Smooth muscle cell (in vitro differentiated cells): Measurements from ENCODE around the gene METTL2A. TPM values are rescaled to one million over a fixed set of nuclear protein-coding genes. Genes with fewer than 3 reads are reported as not detected.
"Not testable (repeated sequence)": the region's sequence is repeated elsewhere in the genome, so short reads cannot be mapped to it uniquely, and the experiment has no call there.

ENCODE experiments used
- DNase-seq: peaks from one replicate; lab custom pipeline; 2025; ENCODE audit not compliant: unreplicated experiment; lab: John Stamatoyannopoulos, UW
- H2AFZ ChIP-seq: fragments of 200-600 bp; sonication (generic); 2 replicates; pipeline ENCODE4 v1.6.0; 2016; ENCODE audit warnings: antibody characterized with exemption, low read depth, mild to moderate bottlenecking
- H3F3A ChIP-seq: fragments of 200-600 bp; sonication (generic); 2 replicates; pipeline ENCODE4 v1.6.0; 2017; ENCODE audit warnings: antibody characterized with exemption, low read depth
- H3K27ac ChIP-seq: fragments of 200-600 bp; sonication (generic); 2 replicates; pipeline ENCODE4 v1.5.1; 2016; ENCODE audit warnings: low read depth, mild to moderate bottlenecking
- H3K27me3 ChIP-seq: fragments of 200-600 bp; sonication (generic); 2 replicates; pipeline ENCODE4 v1.6.1; 2016; ENCODE audit warnings: low read depth, mild to moderate bottlenecking
- H3K36me3 ChIP-seq: fragments of 200-600 bp; sonication (generic); 2 replicates; pipeline ENCODE4 v1.5.1; 2016; ENCODE audit warnings: low read depth
- H3K4me1 ChIP-seq: fragments of 200-600 bp; sonication (generic); 2 replicates; pipeline ENCODE4 v1.5.1; 2016; ENCODE audit warnings: low read depth
- H3K4me2 ChIP-seq: fragments of 200-600 bp; sonication (generic); 2 replicates; pipeline ENCODE4 v1.6.0; 2016; ENCODE audit warnings: mild to moderate bottlenecking
- H3K4me3 ChIP-seq: fragments of 200-600 bp; sonication (generic); 2 replicates; pipeline ENCODE4 v1.5.1; 2016; ENCODE audit warnings: mild to moderate bottlenecking
- H3K79me2 ChIP-seq: fragments of 200-600 bp; sonication (generic); 2 replicates; pipeline ENCODE4 v1.6.0; 2016; ENCODE audit warnings: low read depth, mild to moderate bottlenecking
- H3K9ac ChIP-seq: fragments of 200-600 bp; sonication (generic); 2 replicates; pipeline ENCODE4 v1.6.0; 2016; ENCODE audit warnings: low read depth
- H3K9me3 ChIP-seq: fragments of 200-600 bp; sonication (generic); replicated peaks from 2 replicates; pipeline ENCODE4 v1.5.1; 2016; ENCODE audit warnings: low read depth
- H4K20me1 ChIP-seq: fragments of 200-600 bp; sonication (generic); 2 replicates; pipeline ENCODE4 v1.6.0; 2016; ENCODE audit warnings: low read depth
- WGBS: methylation state at CpG from one replicate; pipeline ENCODE4 v1.1.7; 2016; ENCODE audit warnings: low lambda C conversion rate; 5-methylcytosine and 5-hydroxymethylcytosine counted together
- polyA plus RNA-seq: library from polyadenylated mRNA; unstranded; fragments of >200 nt; fragmentation: Nextera tagmentation; extraction: Ambion mirVana; gene quantifications from 2 replicates; pipeline ENCODE4 v1.2.1, GENCODE V29; 2016
- total RNA-seq: library from RNA; depleted of rRNA; stranded (reverse); fragments of >200 nt; gene quantifications from 2 replicates; pipeline ENCODE4 v1.2.3, GENCODE V29; 2014
- TF ChIP-seq, protein P1 (sequence below): fragments of 200-600 bp; sonication (generic); IDR thresholded peaks from 2 replicates; pipeline ENCODE4 v1.5.1; 2017; ENCODE audit warnings: borderline replicate concordance, mild to moderate bottlenecking, antibody characterized with exemption; ENCODE audit not compliant: insufficient read depth, poor library complexity, severe bottlenecking

The METTL2A gene
- total and polyA plus RNA-seq, 2 experiments from 2014 or later: 13.6 to 13.7 TPM

DNA sequence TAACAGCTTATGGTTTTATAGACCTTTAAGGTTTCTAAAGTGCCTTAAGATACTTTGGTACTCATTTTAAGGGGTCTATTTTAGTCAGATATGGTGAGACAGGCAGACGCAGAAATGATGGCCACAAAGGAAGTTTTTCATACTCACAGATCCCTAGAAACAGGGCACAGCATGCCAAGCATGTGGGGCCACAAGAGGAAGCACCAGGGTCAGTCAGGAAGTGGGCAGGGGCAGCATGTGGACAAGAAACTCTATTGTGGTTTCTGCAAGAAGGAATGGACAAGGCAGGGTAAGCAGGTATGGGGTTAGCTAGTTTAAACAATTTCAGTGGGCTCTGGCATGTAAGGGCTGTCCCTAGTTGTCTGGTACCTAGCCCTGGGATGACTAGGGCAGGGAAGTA is 34.8 kb upstream of the METTL2A start:
- H4K20me1 ChIP-seq: no peaks in the 10 kb centered on the region
- H3K4me1 ChIP-seq: no peaks in the 10 kb centered on the region
- H3F3A ChIP-seq: no peaks in the 10 kb centered on the region
- no peaks in the 10 kb centered on the region for H3K36me3 ChIP-seq
- no peaks in the 10 kb centered on the region for H3K79me2 ChIP-seq
- H3K27ac ChIP-seq: no peak overlapping the region
- no peak overlapping the region for H2AFZ ChIP-seq
- H3K4me3 ChIP-seq: no peak overlapping the region
- DNase-seq: no peak
- TF ChIP-seq, protein P1, sequence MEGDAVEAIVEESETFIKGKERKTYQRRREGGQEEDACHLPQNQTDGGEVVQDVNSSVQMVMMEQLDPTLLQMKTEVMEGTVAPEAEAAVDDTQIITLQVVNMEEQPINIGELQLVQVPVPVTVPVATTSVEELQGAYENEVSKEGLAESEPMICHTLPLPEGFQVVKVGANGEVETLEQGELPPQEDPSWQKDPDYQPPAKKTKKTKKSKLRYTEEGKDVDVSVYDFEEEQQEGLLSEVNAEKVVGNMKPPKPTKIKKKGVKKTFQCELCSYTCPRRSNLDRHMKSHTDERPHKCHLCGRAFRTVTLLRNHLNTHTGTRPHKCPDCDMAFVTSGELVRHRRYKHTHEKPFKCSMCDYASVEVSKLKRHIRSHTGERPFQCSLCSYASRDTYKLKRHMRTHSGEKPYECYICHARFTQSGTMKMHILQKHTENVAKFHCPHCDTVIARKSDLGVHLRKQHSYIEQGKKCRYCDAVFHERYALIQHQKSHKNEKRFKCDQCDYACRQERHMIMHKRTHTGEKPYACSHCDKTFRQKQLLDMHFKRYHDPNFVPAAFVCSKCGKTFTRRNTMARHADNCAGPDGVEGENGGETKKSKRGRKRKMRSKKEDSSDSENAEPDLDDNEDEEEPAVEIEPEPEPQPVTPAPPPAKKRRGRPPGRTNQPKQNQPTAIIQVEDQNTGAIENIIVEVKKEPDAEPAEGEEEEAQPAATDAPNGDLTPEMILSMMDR: no peak
- peaks cover 7% of the 10 kb centered on the region for H3K27me3 ChIP-seq
- H3K4me2 ChIP-seq: no peak overlapping the region
- 90% methylated on average over 1 of the region's 1 CpG for WGBS
- H3K9me3 ChIP-seq: no peaks in the 10 kb centered on the region
- no peak overlapping the region for H3K9ac ChIP-seq

DNA sequence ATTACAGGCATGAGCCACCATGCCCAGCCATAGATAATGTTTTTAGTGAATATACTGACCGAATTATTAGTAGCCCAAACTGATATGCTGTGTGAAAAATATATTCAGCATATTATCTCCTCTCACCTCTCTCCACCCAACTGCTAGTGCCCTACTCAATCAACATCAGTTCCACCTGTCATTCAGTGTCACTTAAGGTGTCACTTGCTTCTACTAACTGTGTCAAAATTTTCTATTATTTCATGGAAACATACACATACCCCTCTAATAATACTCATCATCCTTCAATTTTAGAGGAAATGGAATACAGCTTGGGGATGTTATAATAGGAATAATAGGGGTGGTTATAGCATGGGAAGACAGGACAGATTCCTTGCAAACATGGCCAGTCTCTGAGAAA is 30.8 kb upstream of the METTL2A start:
- Histone ChIP-seq H3K4me3 (no peak overlapping the region), H2AFZ (no peak overlapping the region), H3K27ac (no peak overlapping the region), H3K4me2 (no peak overlapping the region), H3K9me3 (no peaks in the 10 kb centered on the region), H3F3A (no peaks in the 10 kb centered on the region), H3K9ac (no peak overlapping the region), H3K36me3 (no peaks in the 10 kb centered on the region), H4K20me1 (no peaks in the 10 kb centered on the region), H3K4me1 (no peaks in the 10 kb centered on the region), H3K27me3 (peaks cover 22% of the 10 kb centered on the region), H3K79me2 (no peaks in the 10 kb centered on the region)
- 75% methylated on average over 1 of the region's 1 CpG for WGBS
- DNase-seq: no peak
- TF ChIP-seq, protein P1: no peak

DNA sequence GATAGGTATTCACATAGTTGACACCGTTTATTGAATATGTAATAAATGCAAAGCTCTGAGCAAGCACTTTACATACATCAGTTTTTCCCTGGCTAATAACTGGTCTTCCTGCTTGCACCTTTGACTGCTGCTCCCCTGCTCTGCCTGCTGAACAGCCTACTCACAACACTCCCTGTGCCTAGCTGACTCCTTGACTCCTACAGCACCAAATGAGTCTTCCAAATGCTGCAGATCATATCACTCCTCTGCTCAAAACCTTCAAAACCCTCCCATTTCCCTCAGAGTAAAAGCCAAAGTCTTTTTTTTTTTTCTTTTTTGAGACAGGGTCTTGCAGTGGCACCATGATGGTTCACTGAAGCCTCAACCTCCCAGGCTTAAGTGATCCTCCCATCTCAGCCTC is 24.8 kb upstream of the METTL2A start:
- Histone ChIP-seq H3K36me3 (no peaks in the 10 kb centered on the region), H3K4me1 (no peaks in the 10 kb centered on the region), H3K79me2 (no peaks in the 10 kb centered on the region), H3K9ac (no peak overlapping the region), H3K27me3 (peaks cover 15% of the 10 kb centered on the region), H3K27ac (no peak overlapping the region), H3K9me3 (no peaks in the 10 kb centered on the region), H2AFZ (no peak overlapping the region), H3K4me3 (no peak overlapping the region), H3F3A (no peaks in the 10 kb centered on the region), H3K4me2 (no peak overlapping the region), H4K20me1 (no peaks in the 10 kb centered on the region)
- DNase-seq: no peak
- WGBS: 85% methylated on average over 1 of the region's 1 CpG
- TF ChIP-seq, protein P1: no peak

DNA sequence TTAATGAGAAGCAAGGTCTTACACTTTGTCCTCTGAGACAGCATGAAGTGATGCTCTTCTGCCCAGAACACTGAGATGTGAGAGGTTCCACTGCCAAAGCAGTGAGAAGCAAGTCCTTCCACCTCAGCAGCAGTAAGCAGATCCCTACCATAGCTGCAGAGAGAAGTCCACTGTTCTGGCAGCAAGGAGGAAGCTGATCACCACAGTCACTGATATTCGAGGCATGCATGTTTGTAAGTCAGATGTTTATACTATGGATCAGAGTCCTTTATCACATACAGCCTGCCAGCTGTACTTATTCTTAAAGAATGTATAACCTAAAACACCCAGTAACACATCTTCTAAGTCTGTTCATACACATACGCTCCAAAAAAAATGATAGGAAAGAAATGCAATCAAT is 18.2 kb upstream of the METTL2A start:
- DNase-seq: no peak

DNA sequence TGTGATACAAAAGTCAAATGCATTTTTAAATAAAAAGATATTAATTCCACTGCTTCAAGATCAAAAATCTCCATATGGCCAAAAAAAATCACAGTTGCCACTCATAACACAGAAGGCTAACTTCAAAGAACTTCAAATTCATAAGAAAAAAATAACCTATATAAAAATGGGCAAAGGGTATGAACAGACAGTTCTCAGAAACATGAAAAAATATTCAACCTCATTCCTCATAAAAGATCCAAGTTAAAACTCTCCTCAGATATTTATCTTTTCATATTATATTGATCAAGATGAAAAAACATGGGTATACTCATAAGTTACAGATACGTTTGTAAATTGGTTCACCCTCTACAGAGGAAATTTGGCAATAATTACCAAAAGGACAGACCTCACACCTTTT is 10.6 kb upstream of the METTL2A start:
- H3K27me3 ChIP-seq, H3K79me2 ChIP-seq, H3F3A ChIP-seq, H2AFZ ChIP-seq, H3K36me3 ChIP-seq, H3K9me3 ChIP-seq, H3K4me1 ChIP-seq, H3K4me2 ChIP-seq, DNase-seq, H3K9ac ChIP-seq, H3K27ac ChIP-seq, H3K4me3 ChIP-seq, H4K20me1 ChIP-seq: not testable (repeated sequence)
- 92% methylated on average over 1 of the region's 1 CpG for WGBS

More for the DNA sequence above, 18.2 kb upstream of the METTL2A start:
- Histone ChIP-seq H3K9me3 (no peaks in the 10 kb centered on the region), H2AFZ (no peak overlapping the region), H3K4me3 (no peak overlapping the region), H3K36me3 (no peaks in the 10 kb centered on the region), H4K20me1 (no peaks in the 10 kb centered on the region), H3K79me2 (no peaks in the 10 kb centered on the region), H3K9ac (no peak overlapping the region), H3K4me2 (no peak overlapping the region), H3K27me3 (no peaks in the 10 kb centered on the region), H3K4me1 (no peaks in the 10 kb centered on the region), H3K27ac (no peak overlapping the region), H3F3A (no peaks in the 10 kb centered on the region)
- TF ChIP-seq, protein P1: no peak
- 59% methylated on average over 2 of the region's 2 CpGs for WGBS

DNA sequence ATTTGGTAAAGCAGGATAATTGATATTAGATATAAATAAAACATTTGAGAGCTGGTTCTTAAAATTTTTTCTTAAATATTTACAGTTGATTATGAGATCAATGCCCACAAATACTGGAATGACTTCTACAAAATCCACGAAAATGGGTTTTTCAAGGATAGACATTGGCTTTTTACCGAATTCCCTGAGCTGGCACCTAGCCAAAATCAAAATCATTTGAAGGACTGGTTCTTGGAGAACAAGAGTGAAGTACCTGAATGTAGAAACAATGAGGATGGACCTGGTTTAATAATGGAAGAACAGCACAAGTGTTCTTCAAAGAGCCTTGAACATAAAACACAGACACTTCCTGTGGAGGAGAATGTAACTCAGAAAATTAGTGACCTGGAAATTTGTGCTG is 2.5 kb downstream of the METTL2A start:
- H3K36me3 ChIP-seq: not testable (repeated sequence)

More for the DNA sequence above, 2.5 kb downstream of the METTL2A start:
- DNase-seq, H3K27me3 ChIP-seq, H3K79me2 ChIP-seq, H3K4me3 ChIP-seq, H2AFZ ChIP-seq, H4K20me1 ChIP-seq, H3K9ac ChIP-seq, H3K9me3 ChIP-seq, H3K4me1 ChIP-seq, H3K27ac ChIP-seq, H3K4me2 ChIP-seq, H3F3A ChIP-seq: not testable (repeated sequence)
- 100% methylated on average over 2 of the region's 2 CpGs for WGBS
